Cortex of kidney (tissue), 1 donor: Measurements from ENCODE around the gene P2RY13.

Experiments used
- DNase-seq: peaks from one replicate; lab custom pipeline; 2025; lab: John Stamatoyannopoulos, UW

P2RY13 gene

DNA sequence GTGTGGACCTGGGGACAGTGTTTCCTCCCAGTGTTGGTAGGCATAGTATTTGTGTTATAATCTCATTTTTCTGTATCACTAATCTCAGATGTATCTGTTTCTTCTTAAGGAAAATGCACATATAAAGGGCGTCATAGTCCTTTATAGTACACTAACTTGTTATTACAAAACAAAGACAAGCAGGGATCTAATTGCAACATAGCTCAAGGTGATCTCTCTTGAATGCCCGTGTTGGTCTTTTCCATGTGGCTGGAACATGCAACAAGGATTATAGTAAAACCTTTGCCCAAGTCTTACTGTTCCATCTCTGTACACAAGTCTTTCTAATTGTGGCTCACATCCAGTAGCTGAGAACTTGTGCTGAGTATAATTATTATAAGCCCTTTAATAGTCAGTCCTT, 9.2 kb downstream of the P2RY13 start:
- DNase-seq: no peak

DNA sequence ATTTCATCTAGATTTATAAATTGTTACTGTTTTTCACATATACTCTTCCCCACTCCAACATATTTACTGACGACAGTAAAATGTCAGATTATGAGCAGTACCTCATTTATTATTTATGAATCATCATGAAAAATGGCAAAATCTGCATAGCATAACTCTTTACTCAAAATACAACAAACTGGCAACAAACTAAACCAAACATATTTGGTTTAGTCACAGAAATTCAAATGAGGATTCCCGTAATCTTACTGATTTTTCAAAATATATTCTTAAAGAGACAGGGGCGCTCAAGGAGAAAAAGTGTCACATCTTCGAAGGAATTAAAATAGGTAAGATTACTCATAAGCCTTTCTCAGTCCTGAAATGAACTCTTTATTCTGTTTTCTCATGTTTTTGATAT, 9.7 kb downstream of the P2RY13 start:
- DNase-seq: no peak

DNA sequence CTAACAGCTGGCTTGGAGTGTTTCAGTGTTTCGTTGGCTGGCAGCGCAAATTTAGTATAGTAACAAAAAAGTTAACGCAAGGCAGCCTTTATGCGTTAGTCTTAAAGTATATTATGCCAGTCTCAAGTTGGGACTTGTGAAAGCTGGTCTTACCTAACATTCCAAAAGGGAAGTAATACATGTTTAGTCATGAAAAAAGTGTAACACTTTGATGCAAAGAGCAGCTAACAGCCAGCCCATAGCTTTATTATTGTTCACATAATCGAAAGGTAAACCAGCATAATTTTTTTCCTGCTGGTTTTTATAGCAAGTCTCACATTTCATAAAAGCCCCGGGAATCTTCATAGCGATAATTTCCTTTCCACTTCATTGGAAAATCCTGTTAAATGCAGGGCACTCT, 10.4 kb downstream of the P2RY13 start:
- DNase-seq: no peak

DNA sequence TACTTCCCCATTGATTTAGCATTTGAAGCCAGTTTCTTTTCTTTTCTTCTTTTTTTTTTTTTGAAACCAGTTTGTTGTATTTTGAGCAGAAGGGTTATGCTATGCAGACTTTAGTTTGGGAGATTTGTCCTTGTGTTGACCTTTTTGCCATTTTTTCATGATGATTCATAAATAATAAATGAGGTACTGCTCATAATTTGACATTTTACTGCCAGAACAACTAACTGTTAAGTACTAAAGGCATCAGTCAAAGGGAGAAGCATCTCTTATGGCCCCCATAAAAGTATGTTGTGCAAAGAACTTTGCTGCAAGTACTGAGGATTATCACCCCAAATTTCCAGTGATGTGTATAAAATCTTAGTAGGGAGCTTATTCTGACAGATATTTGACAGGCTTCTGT, 11.0 kb downstream of the P2RY13 start:
- DNase-seq: no peak

DNA sequence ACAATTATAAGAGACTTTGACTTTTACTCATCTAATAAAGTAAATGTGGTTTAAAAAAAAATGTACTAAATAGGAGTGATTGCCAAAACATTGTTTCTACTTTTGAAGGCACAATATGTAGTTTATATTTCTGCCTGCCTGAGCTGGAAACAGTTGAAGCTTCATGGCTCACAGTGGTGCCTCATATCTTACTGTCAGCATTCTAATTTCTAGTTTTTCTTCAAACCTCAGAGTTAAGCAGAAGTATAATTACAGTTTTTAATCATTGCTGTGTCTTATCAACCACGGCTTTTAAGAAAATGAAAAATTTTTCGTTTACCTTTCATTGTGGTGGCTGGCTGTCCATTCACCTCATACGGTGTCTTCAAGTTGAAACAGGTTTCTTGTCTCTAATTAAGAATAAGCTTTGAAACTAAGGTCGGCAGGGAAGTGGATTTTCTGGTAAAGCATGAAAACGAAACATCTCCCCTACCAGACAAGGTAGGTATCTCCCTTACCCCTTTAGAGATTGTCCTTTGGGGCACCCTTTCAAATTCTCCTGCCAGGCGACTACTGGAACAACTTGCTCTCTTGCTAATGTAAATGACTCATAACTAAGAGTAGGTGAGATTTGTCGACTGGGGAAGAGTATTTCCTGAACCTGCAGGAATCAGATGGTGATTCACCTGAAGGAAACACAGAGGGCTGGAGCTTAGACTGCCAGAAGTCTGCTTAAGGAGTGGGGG, 12.9 kb downstream of the P2RY13 start, which contains the start of gene GPR87:
Gene GPR87, minus strand, starts transcription at position 554 of the 725 bp plus-strand sequence. CDS start 16,720 bp downstream, outside the sequence.
- no peak for DNase-seq

DNA sequence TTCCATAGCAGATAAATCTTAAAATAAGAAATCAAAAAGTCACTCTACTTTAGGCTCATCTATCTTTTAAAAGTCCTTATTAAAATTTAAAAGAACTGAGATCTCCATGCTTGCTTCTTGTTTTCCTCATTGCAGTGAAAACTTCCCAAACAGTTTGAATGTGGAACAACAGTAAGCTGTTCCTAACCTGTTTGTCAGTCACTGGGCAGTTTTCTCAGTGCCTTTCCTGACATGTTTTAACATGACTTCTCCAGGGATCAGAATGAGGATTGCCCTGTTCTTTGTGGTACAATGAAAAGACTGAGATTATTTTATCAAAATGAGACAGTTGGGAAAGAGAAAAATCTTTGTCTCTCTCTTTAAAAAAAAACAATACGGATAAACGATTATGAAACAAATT, 13.5 kb downstream of the P2RY13 start:
- DNase-seq: no peak

DNA sequence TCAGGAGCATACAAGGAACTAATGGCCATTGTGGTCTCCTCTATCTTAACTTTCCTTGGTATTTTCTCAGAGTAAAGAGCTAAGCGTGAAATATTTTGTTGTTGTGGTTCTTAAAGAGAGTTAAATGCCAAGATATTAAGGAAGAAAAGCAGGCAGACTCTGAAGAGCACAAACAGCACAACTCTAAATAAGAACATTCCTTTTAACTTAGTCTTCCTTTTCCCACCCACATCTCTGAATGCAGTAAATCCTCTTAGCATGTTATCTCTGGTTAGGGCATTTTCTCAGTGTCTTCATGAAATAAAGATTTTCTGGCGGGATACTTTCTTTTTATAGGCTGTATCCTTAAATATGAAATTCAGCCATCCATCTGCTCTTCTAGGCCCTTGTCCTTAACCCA, 14.2 kb downstream of the P2RY13 start:
- DNase-seq: no peak

DNA sequence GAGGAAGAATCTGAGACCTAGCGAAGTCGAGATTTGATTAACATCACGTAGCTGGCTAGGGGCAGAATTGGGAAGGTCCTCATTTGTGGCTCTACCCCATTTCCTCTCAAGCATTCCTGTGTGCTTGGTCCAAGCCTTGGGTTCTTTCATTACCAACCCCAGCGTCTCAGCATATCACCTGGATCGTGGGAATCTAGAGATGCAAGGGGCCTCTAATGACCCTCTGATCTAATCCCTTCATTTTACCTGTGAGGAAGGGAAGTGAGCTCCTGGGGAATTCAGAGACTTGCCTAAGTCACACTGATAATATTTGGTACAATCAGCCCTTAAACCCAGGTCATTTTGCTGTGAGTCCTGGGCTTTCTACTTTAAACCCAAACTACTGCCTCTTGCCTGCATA, 14.8 kb downstream of the P2RY13 start:
- no peak for DNase-seq

DNA sequence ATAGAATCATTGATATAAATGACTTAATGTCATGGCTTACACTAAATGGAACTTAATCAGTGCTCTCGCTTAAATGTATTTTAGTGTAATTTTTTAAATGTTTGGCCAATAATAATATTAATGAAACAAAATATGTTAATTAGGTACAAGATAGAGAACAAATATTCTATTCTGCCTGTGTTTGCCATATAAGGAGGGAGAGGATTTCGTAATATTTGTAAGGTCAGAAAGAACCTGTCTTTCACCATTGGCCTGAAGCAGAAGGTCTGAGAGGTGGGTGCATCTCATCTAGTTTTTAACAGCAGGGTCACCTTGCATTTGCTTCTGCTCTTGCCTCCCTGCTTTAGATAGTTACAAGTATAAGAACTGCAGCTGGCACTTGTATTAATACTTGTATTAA, 15.2 kb downstream of the P2RY13 start:
- no peak for DNase-seq

DNA sequence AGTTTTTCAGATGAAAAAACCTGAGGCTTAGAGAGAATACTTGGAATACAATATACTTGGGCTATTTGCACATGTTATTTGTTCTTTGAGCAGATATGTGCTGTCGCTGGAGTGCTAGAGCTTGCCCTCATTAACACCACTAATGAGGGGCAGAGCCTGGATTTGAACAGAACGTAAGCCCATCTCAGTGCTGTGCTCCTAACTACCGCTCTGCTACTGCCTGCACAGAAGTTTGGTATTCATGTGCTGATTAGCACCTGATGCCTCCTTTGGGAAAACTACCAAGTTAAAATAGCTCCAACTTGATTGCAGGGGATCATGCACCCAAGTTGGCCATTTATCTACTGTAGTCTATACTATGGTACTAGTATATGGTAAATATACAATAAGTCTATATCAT, 16.4 kb downstream of the P2RY13 start:
- no peak for DNase-seq

DNA sequence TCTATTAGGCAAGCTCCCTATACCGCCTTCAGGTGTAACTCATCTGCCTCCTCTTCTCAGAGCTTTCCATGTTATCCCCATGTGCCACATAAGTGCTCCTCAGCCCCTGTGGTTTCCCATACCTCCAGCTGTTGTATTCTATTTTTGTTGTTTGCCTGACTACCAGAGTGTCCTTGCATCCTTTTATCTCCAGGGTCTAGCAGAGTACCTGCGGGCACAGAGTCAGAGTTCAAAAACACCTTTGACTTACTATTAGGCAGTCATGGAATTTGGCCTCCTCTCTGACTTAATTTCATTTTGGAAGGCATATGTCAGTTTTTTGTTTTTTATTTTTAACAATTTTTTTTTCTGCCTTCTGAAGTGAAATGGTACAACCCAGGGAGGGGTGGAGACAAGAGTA, 19.8 kb downstream of the P2RY13 start:
- no peak for DNase-seq

DNA sequence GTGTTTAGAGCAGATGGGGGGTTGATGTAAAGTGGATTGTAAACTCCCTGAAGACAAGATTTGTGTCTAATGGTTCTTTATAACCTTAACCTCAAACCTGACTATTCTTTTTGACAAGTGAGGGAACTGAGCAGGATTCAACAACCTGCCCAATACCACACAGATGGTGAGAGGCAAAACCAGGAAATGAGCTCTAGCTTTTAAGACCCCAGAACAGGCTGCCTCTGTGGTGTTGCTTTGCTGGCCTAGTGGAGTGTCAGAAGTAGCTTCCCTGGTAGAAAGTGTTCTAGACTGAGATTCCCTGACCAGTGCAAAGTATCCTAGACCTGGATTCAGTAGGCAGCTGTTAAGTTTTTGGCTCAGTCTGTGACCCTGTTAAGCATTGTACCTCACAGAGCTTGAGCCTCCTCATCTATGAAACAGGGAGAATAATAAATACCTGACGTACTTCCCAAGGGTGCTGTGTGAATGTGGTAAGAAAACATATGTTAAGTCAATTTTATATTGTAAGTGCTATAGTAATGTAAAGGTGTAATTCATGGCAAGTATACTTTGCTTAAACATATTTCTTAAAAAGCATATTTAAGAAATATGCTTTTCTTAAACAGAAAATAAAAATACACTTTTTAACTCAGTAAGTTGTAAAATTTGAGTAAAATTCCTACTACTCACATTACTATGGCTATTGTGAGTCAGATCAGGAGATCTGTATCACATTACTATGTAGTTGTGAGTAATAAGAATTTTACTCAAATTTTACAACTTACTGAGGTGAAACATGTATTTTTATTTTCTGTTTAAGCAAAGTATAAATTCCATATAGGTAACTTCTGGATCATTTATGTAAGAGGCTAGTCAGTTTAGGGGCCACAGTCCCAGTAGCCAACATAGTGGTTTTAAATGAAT, 21.5 kb downstream of the P2RY13 start:
- no peak for DNase-seq

DNA sequence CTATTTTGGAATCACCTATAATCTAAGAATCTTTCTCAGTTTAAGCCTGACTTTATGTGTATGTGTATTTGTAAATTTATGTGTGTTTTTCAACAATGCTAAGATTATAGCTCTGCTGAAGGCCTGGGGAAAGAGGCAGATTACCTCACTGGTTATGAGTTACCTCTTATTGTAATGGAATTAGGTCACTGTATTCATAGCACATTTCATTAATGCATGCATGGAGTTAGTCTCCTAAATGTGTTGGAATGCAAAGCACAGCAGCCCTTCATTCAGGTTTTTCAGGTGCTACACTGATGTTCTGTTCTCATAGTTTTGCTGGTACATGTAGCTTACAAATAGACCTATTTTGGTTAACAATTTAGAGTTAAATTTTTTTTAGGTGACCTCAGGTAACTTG, 22.2 kb downstream of the P2RY13 start:
- no peak for DNase-seq

DNA sequence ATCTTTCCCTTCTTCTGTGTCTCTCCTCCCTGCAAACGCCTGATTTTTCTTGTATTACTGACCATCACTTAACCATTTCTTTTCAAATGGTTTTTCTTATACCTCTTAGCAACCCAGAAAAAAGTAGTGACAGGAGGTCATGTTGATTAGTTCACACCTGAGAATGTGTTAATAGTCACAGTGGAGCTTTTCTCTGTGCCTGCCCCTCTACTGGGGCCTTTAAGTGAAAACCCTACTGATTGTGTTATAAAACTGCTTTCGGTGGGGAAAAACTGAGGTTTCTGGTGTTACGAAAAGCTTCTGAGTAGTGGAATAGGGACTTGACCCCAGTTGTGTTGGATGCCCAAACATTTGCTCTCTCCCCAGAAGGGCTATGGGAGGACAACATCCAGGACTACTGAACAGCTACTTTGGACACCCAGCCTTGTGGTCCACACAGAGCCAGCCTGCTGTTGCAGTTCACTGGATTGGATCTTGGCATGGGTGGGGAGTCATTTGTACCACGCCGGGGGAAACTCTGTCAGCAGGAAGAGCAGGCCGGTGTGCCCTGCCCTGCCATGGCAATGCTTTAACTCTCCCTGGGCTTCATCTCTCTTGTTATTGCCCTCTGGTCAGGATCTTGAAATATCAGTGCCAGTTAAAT, 23.1 kb downstream of the P2RY13 start:
- DNase-seq: no peak

DNA sequence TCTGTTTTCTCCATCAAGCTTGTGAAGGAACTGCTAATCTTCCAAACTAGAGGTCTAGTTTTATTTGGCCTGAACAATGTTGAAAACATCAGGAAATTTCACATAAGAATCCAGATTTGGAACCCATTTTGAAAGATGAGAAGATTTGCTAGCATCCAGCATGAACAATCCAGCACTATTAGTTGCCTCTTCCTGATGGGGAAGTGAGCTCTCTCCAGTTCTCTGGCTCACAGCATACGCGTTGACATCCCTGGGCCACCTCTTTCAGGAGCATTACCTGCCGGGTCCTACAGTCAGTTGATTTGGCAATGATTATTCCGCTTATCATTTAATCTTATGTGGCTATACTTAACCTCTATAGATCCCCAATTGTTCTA, 23.6 kb downstream of the P2RY13 start:
- DNase-seq: no peak

DNA sequence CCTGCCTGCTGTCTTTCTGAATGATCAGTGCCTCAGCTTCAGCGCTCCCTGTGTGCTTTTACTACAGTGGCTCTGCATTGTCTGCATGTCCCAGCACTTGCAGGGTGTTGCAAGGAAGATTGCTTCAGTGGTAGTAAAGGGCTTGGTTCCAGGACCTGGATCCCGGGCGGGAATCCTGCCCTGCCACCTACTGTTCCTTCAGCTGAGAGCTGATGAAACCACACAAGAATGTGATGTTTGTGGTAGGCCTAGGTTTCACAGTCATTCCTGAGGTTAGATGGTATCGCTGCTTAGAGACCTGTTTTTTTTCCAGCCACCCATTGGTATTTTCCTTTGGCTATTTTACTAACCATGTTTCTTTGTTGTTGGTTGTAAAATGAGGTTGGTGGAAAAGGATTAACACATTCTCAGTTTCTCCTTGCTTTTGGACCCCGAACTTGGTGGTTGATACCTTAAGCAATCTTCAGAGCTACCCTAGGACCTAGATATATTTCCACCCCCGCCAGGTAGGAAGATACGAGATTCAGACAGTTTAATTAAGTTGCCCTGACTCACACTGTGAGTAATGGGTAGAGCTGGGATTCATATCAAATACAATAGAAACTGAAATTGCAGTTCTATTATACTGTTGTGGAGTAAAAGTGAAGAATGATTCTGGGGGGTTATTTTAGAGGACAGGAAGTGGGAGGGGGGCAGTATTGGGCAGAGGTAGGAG, 24.1 kb downstream of the P2RY13 start:
- no peak for DNase-seq

DNA sequence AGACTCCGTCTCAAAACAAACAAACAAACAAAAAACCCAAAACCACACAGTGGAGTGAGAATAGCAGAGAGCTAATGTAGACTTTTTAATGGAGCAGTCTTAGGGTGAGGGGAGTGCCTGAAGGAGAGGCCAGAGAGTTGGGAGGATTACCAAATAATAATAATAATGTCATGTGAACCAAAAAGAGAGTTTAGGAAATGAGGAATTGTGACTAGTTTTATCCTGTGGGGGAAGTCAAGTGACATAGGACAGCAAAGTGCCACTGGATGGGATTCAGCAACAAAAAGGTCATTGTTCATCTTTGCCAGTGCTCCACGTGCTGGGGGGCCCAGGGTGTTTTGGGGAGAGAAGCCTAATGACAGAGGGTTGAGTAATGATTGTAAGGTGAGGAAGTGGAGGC, 25.6 kb downstream of the P2RY13 start:
- no peak for DNase-seq

DNA sequence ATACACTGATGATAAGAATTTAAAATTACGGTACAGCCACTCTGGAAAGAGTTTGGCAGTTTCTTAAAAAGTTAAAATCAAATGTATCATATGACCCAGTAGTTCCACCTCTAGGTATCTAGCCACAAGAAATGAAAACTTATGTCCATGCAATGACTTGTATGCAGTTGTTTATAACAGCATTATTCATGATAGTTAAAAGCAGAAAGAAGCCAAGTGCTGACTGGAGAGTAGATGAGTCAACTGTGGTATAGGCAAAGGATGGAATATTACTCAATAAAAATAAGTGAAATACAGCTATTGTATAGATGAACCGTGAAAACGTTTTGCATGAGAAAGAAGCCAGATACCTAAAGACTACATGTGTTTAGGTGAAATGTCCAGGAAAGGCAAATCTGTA, 27.6 kb downstream of the P2RY13 start:
- DNase-seq: no peak

DNA sequence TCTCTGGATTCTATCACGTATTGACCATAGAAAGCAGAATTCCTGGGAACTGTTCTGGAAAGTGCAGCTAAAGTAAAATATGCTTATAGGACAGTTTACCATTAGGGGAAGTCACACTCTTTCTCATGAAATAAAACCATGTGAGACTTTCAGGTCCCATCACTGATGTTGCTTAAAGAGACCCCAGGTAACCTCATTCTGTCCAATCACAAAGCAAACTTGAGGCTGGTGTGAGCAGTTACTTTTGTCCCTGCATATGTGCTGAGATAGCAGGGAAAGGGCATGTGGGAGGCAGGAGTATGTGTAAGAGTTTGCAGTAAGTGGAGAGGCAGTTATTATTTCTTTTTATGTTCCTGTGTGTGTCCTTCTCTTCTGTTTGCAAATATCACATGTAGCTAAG, 28.8 kb downstream of the P2RY13 start:
- no peak for DNase-seq

DNA sequence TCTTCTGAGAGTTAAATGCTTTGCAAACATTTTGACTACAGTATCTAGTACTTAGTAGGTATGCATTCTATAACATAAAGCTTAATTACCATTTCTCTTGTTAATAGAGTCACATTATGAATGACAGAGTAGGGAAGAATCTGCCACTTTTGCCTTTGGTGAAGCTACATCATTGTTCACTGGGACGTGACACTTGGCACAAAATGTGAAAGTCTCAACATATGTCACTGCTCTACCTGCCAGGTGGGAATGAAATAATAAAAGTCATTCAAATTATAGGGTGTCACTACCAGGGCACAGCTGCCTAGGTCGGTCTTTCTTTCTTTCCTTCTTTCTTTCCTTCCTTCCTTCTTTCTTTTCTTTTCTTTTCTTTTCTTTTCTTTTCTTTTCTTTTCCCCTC, 30.3 kb downstream of the P2RY13 start:
- DNase-seq: no peak

DNA sequence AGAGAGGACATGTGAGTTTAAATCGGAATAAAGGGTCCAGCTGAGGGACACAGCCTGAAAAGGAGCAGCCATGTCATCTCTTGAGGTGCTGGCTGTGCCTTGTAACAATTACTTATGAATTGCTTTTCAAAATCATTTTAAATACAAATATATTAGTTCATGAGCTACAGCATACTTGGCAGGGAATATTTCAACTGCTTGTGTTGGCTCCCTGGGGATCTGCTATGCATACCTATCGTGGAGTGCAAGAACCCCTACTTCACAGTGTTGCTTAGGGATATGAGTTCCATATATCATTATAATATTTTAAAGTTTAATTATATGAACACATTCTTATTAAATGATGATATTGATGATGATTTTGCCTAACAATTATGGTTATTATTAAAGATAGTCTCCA, 31.9 kb downstream of the P2RY13 start:
- DNase-seq: no peak

DNA sequence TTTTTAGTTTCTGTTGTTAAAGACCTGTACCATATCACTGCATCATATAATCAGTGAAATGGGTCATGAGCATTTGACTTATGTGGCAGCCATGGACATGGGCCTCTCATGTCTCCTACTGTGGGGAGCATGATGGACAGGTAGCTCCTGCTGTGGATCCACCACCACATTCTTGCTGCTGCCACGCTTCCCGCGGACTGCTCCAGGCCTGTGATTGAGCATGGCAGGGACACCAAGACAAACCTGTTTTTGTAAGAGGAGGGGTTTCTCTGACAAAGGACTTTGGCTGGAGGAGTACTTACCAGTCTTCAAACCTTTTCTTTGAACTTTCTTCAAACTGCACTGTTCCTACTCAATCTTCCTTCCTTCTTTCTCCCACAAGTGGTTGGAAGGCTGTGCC, 33.1 kb downstream of the P2RY13 start:
- DNase-seq: no peak
